ENCODE measurements around the gene ENTR1.

The ENTR1 gene

GRCh38 chr9:136401173-136401922 lies 9.1 kb downstream of the ENTR1 start:
- Histone ChIP-seq H3K4ac (ENCODE audit: low read depth in 1 of 2, low read length in 2 of 2) (no peak overlapping the region), H2BK5ac (ENCODE audit: low read depth, low read length, poor library complexity, severe bottlenecking) (no peak overlapping the region), H3K9ac (ENCODE audit: low read length) (peak overlapping the region; percentile 93), H3K36me3 (ENCODE audit: control insufficient read depth in 1 of 2, insufficient read depth in 2 of 2, low read depth in 1 of 2, low read length in 2 of 2) (peaks cover 56 to 67% of the 10 kb centered on the region in 2 experiments), H3K14ac (ENCODE audit: low read length in 2 of 2) (no peak overlapping the region), H4K8ac (ENCODE audit: low read length) (no peak overlapping the region), H3K4me1 (ENCODE audit: control insufficient read depth, insufficient read depth, low read depth, low read length) (peaks cover 18% of the 10 kb centered on the region), H2AFZ (ENCODE audit: low read depth, low read length) (no peak overlapping the region), H3K27ac (ENCODE audit: low read length, poor library complexity, severe bottlenecking) (no peak overlapping the region), H4K91ac (ENCODE audit: low read length) (no peak overlapping the region), H3K9me3 (ENCODE audit: control insufficient read depth, low read length) (no peaks in the 10 kb centered on the region), H3K79me1 (replicated peaks; ENCODE audit: low read length, poor library complexity, severe bottlenecking) (peaks cover 28% of the 10 kb centered on the region), H2AK5ac (ENCODE audit: low read length, severe bottlenecking) (no peak overlapping the region), H3K27me3 (ENCODE audit: control insufficient read depth in 1 of 2, insufficient read depth in 1 of 2, low read length in 2 of 2) (no peaks in the 10 kb centered on the region), H3K18ac (ENCODE audit: low read depth in 1 of 2, low read length in 2 of 2) (no peak overlapping the region), H2BK12ac (ENCODE audit: low read length in 2 of 2) (no peak overlapping the region), H3K4me2 (ENCODE audit: low read length, poor library complexity, severe bottlenecking) (no peak overlapping the region), H3K4me3 (ENCODE audit: insufficient read depth in 1 of 2, low read depth in 1 of 2, low read length in 2 of 2) (no peak overlapping the region), H2BK120ac (ENCODE audit: low read depth, low read length) (no peak overlapping the region), H3K23ac (ENCODE audit: low read length in 2 of 2) (no peak overlapping the region), H2BK15ac (ENCODE audit: low read depth, poor library complexity, severe bottlenecking) (no peak overlapping the region)
- WGBS = 92% methylated on average over 18 of the region's 18 CpGs
- DNase-seq = peak; percentile 15

GRCh38 chr9:136400038-136400834 lies 10.2 kb downstream of the ENTR1 start, which contains the start of gene SNAPC4:
Gene SNAPC4 (minus strand): TSS chr9:136400170. CDS start chr9:136398428, 1,742 bp downstream.
- Histone ChIP-seq H3K36me3 (ENCODE audit: control insufficient read depth in 1 of 2, insufficient read depth in 2 of 2, low read depth in 1 of 2, low read length in 2 of 2) (peaks cover 59 to 72% of the 10 kb centered on the region in 2 experiments), H2BK15ac (ENCODE audit: low read depth, poor library complexity, severe bottlenecking) (peak within 1 kb of the TSS; percentile 60), H3K27ac (ENCODE audit: low read length, poor library complexity, severe bottlenecking) (no peak within 1 kb of the TSS), H3K4ac (ENCODE audit: low read depth in 1 of 2, low read length in 2 of 2) (peak within 1 kb of the TSS; percentile 69 to 70), H3K4me1 (ENCODE audit: control insufficient read depth, insufficient read depth, low read depth, low read length) (peaks cover 18% of the 10 kb centered on the region), H2BK12ac (ENCODE audit: low read length in 2 of 2) (peak within 1 kb of the TSS in 1 of 2 experiments; percentile 75), H2BK120ac (ENCODE audit: low read depth, low read length) (peak within 1 kb of the TSS; percentile 74), H3K9ac (ENCODE audit: low read length) (peak within 1 kb of the TSS; percentile 93), H3K23ac (ENCODE audit: low read length in 2 of 2) (no peak within 1 kb of the TSS), H4K91ac (ENCODE audit: low read length) (peak within 1 kb of the TSS; percentile 61), H3K14ac (ENCODE audit: low read length in 2 of 2) (peak within 1 kb of the TSS in 1 of 2 experiments; percentile 91), H3K4me3 (ENCODE audit: insufficient read depth in 1 of 2, low read depth in 1 of 2, low read length in 2 of 2) (peak within 1 kb of the TSS; percentile 95 to 96), H2BK5ac (ENCODE audit: low read depth, low read length, poor library complexity, severe bottlenecking) (no peak within 1 kb of the TSS), H4K8ac (ENCODE audit: low read length) (peak within 1 kb of the TSS; percentile 95), H3K79me1 (replicated peaks; ENCODE audit: low read length, poor library complexity, severe bottlenecking) (peaks cover 36% of the 10 kb centered on the region), H3K27me3 (ENCODE audit: control insufficient read depth in 1 of 2, insufficient read depth in 1 of 2, low read length in 2 of 2) (no peaks in the 10 kb centered on the region), H2AK5ac (ENCODE audit: low read length, severe bottlenecking) (no peak within 1 kb of the TSS), H3K18ac (ENCODE audit: low read depth in 1 of 2, low read length in 2 of 2) (peak within 1 kb of the TSS; percentile 26 to 83), H3K9me3 (ENCODE audit: control insufficient read depth, low read length) (no peaks in the 10 kb centered on the region), H2AFZ (ENCODE audit: low read depth, low read length) (no peak within 1 kb of the TSS), H3K4me2 (ENCODE audit: low read length, poor library complexity, severe bottlenecking) (peak within 1 kb of the TSS; percentile 63)
- DNase-seq = peak; percentile 83
- 14% methylated on average over 71 of the region's 71 CpGs for WGBS

GRCh38 chr9:136399176-136400037 lies 11.0 kb downstream of the ENTR1 start:
- no peak overlapping the region for H3K23ac ChIP-seq (ENCODE audit: low read length in 2 of 2)
- no peak overlapping the region for H3K27ac ChIP-seq (ENCODE audit: low read length, poor library complexity, severe bottlenecking)
- H2BK12ac ChIP-seq (ENCODE audit: low read length in 2 of 2) = peak overlapping the region in 1 of 2 experiments; percentile 75
- H3K4me1 ChIP-seq (ENCODE audit: control insufficient read depth, insufficient read depth, low read depth, low read length) = peaks cover 18% of the 10 kb centered on the region
- no peak overlapping the region for H2BK15ac ChIP-seq (ENCODE audit: low read depth, poor library complexity, severe bottlenecking)
- peak overlapping the region; percentile 95 to 96 for H3K4me3 ChIP-seq (ENCODE audit: insufficient read depth in 1 of 2, low read depth in 1 of 2, low read length in 2 of 2)
- peak overlapping the region; percentile 63 for H3K4me2 ChIP-seq (ENCODE audit: low read length, poor library complexity, severe bottlenecking)
- no peak overlapping the region for H2BK5ac ChIP-seq (ENCODE audit: low read depth, low read length, poor library complexity, severe bottlenecking)
- H3K27me3 ChIP-seq (ENCODE audit: control insufficient read depth in 1 of 2, insufficient read depth in 1 of 2, low read length in 2 of 2) = no peaks in the 10 kb centered on the region
- peaks cover 38% of the 10 kb centered on the region for H3K79me1 ChIP-seq (replicated peaks; ENCODE audit: low read length, poor library complexity, severe bottlenecking)
- peak overlapping the region; percentile 14 to 83 for H3K18ac ChIP-seq (ENCODE audit: low read depth in 1 of 2, low read length in 2 of 2)
- no peak overlapping the region for H2AK5ac ChIP-seq (ENCODE audit: low read length, severe bottlenecking)
- WGBS = 7% methylated on average over 47 of the region's 67 CpGs
- peak overlapping the region; percentile 93 for H3K9ac ChIP-seq (ENCODE audit: low read length)
- peak; percentile 59 for DNase-seq
- H4K91ac ChIP-seq (ENCODE audit: low read length) = peak overlapping the region; percentile 61
- H3K36me3 ChIP-seq (ENCODE audit: control insufficient read depth in 1 of 2, insufficient read depth in 2 of 2, low read depth in 1 of 2, low read length in 2 of 2) = peaks cover 57 to 72% of the 10 kb centered on the region in 2 experiments
- peak overlapping the region; percentile 93 for H4K8ac ChIP-seq (ENCODE audit: low read length)
- H2BK120ac ChIP-seq (ENCODE audit: low read depth, low read length) = peak overlapping the region; percentile 74
- H3K9me3 ChIP-seq (ENCODE audit: control insufficient read depth, low read length) = no peaks in the 10 kb centered on the region
- peak overlapping the region; percentile 42 to 69 for H3K4ac ChIP-seq (ENCODE audit: low read depth in 1 of 2, low read length in 2 of 2)
- H2AFZ ChIP-seq (ENCODE audit: low read depth, low read length) = no peak overlapping the region
- H3K14ac ChIP-seq (ENCODE audit: low read length in 2 of 2) = peak overlapping the region in 1 of 2 experiments; percentile 91
